Endothelial cell of umbilical vein (primary cell): ENCODE measurements around the gene FBXL19. TPM values are rescaled to one million over a fixed set of nuclear protein-coding genes. Genes with fewer than 3 reads are reported as not detected.

Experiments
- BruUV-seq: library from RNA; stranded (reverse); fragments of 400-500 nt; replicated peaks from 2 replicates; lab custom pipeline; 2021; lab: Mats Ljungman, UMichigan
- CTCF ChIA-PET: fragments of 300-600, 350-600 bp; sonication (Branson Sonifier 250); formaldehyde crosslinking; loops from one replicate; lab custom pipeline; 2021; ENCODE audit warnings: antibody characterized with exemption, inconsistent platforms; lab: Charles Lee
- POLR2A ChIA-PET: fragments of 300-600, 350-600 bp; sonication (Branson Sonifier 250); formaldehyde crosslinking; loops from one replicate; lab custom pipeline; 2021; ENCODE audit warnings: antibody characterized with exemption, inconsistent platforms; lab: Charles Lee
- DNase-seq: peaks from one replicate; pipeline ENCODE4 v3.0.0-alpha.2; 2011; ENCODE audit warnings: low read depth, low spot score
- FAIRE-seq: peaks from 2 replicates; lab custom pipeline; 2011; peaks lifted over from hg19 to GRCh38; lab: Jason Lieb, UNC
- H2AFZ ChIP-seq: 2 replicates; pipeline ENCODE4 v1.6.0; 2012; ENCODE audit warnings: low read depth, low read length, control low read depth, inconsistent platforms
- H3K27ac ChIP-seq: 2 replicates; pipeline ENCODE4 v1.5.1; 2011; ENCODE audit warnings: low read depth, mild to moderate bottlenecking, control low read depth, low read length, moderate library complexity; ENCODE audit not compliant: insufficient read depth
- H3K27me3 ChIP-seq, 2 experiments: 2 replicates each; pipeline versions ENCODE4 v1.6.0 to v1.6.1; 2011; ENCODE audit warnings: low read length in 2 of 2, mixed read lengths in 1 of 2; ENCODE audit not compliant: control insufficient read depth in 2 of 2, insufficient read depth in 2 of 2
- H3K36me3 ChIP-seq, 2 experiments: 2 replicates in 1 of 2; 3 replicates in 1 of 2; pipeline ENCODE4 v1.5.1; 2011; ENCODE audit warnings: low read length in 2 of 2, mild to moderate bottlenecking in 1 of 2, moderate library complexity in 1 of 2; ENCODE audit not compliant: control insufficient read depth in 2 of 2, insufficient read depth in 2 of 2; ENCODE audit errors: extremely low read depth in 1 of 2
- H3K4me1 ChIP-seq: 3 replicates; pipeline ENCODE4 v1.5.1; 2011; ENCODE audit warnings: mild to moderate bottlenecking, low read length; ENCODE audit not compliant: control insufficient read depth, insufficient read depth; ENCODE audit errors: extremely low read depth
- H3K4me2 ChIP-seq: 2 replicates; pipeline ENCODE4 v1.6.1; 2011; ENCODE audit warnings: low read length, control low read depth, mixed read lengths; ENCODE audit not compliant: insufficient read depth
- H3K4me3 ChIP-seq, 3 experiments: fragments of 200-600 bp in 1 of 3; sonication (generic), shearing (Covaris generic) in 1 of 3; replicated peaks in 1 of 3; 2 replicates each; pipeline ENCODE4 v1.5.1; 2011 to 2016; ENCODE audit warnings: control low read depth in 3 of 3, low read length in 3 of 3, mild to moderate bottlenecking in 2 of 3, inconsistent platforms in 1 of 3, low read depth in 1 of 3, moderate library complexity in 1 of 3; ENCODE audit not compliant: insufficient read depth in 1 of 3
- H3K79me2 ChIP-seq: 2 replicates; pipeline ENCODE4 v1.6.0; 2012; ENCODE audit warnings: low read length, inconsistent platforms; ENCODE audit not compliant: control insufficient read depth, insufficient read depth
- H3K9ac ChIP-seq: replicated peaks from 2 replicates; pipeline ENCODE3; 2011; ENCODE audit warnings: low read length, control low read depth; ENCODE audit not compliant: insufficient read depth; ENCODE audit errors: extremely low read depth
- H3K9me1 ChIP-seq: replicated peaks from 3 replicates; pipeline ENCODE4 v1.6.0; 2011; ENCODE audit warnings: mild to moderate bottlenecking, low read length; ENCODE audit not compliant: control insufficient read depth, insufficient read depth; ENCODE audit errors: extremely low read depth
- H3K9me3 ChIP-seq: replicated peaks from 2 replicates; pipeline ENCODE4 v1.5.1; 2012; ENCODE audit warnings: low read length, inconsistent platforms; ENCODE audit not compliant: control insufficient read depth, insufficient read depth
- H4K20me1 ChIP-seq: replicated peaks from 2 replicates; pipeline ENCODE3; 2011; ENCODE audit warnings: mild to moderate bottlenecking, low read length; ENCODE audit not compliant: control insufficient read depth, insufficient read depth; ENCODE audit errors: extremely low read depth
- CTCF ChIP-seq, 2 donors: IDR thresholded peaks; 1 replicate in 1 of 2; 2 replicates in 1 of 2; pipeline ENCODE4 v1.5.1; 2011; ENCODE audit warnings: low read length in 2 of 2, mild to moderate bottlenecking in 2 of 2, moderate library complexity in 2 of 2, control low read depth in 1 of 2, inconsistent platforms in 1 of 2, low read depth in 1 of 2; ENCODE audit not compliant: insufficient read depth in 1 of 2; ENCODE audit errors: extremely low read depth in 1 of 2
- EZH2 ChIP-seq: IDR thresholded peaks from 2 replicates; pipeline ENCODE4 v1.6.1; 2012; ENCODE audit warnings: borderline replicate concordance, low read depth, mild to moderate bottlenecking, moderate library complexity, low read length, inconsistent platforms; ENCODE audit not compliant: severe bottlenecking
- FOS ChIP-seq: IDR thresholded peaks from 2 replicates; pipeline ENCODE4 v1.6.1; 2011; ENCODE audit warnings: mild to moderate bottlenecking, low read length, moderate library complexity, borderline replicate concordance; ENCODE audit not compliant: insufficient read depth
- GATA2 ChIP-seq: IDR thresholded peaks from 2 replicates; pipeline ENCODE4 v1.7.0; 2011; ENCODE audit warnings: low read depth, mild to moderate bottlenecking, moderate library complexity, mixed read lengths, low read length; ENCODE audit not compliant: insufficient read length, insufficient read depth
- JUN ChIP-seq: IDR thresholded peaks from 2 replicates; pipeline ENCODE4 v1.6.1; 2011; ENCODE audit warnings: borderline replicate concordance, low read depth; ENCODE audit not compliant: insufficient read length, insufficient read depth
- MAX ChIP-seq: IDR thresholded peaks from 2 replicates; pipeline ENCODE4 v1.6.1; 2011; ENCODE audit not compliant: insufficient read depth, insufficient read length
- MYC ChIP-seq: IDR thresholded peaks from one replicate; pipeline ENCODE4 v1.6.1; 2011; ENCODE audit warnings: mild to moderate bottlenecking, low read depth, low read length
- POLR2A ChIP-seq: IDR thresholded peaks from 2 replicates; pipeline ENCODE4 v1.6.1; 2012; ENCODE audit warnings: low read depth, mild to moderate bottlenecking, control low read depth, low read length
- POLR2AphosphoS5 ChIP-seq: IDR thresholded peaks from 2 replicates; pipeline ENCODE4 v1.6.1; 2012; ENCODE audit warnings: low read depth, mild to moderate bottlenecking, control low read depth, low read length, moderate library complexity; ENCODE audit not compliant: insufficient read depth
- dilution Hi-C: fragments of 300-500 bp; cut with MboI; formaldehyde crosslinking; loops from one replicate; pipeline ENCODE4 v1.15.0; 2019; ENCODE audit warnings: low sequenced_read_pairs; ENCODE audit not compliant: extremely low pct_ligation_motif_present
- intact Hi-C: fragments of 100-400 bp; cut with micrococcal nuclease; formaldehyde crosslinking; loops from one replicate; pipeline ENCODE4 v1.10.0; 2022
- polyA plus RNA-seq, 4 experiments: library from polyadenylated mRNA; depleted of rRNA in 3 of 4; stranded (reverse) in 3 of 4; unstranded in 1 of 4; fragments of >200 nt; gene quantifications; 2 replicates each; pipeline versions ENCODE4 v1.2.1 to v1.2.3, GENCODE V29; 2011 to 2012; ENCODE audit warnings: missing spikeins in 1 of 4
- total RNA-seq: library from RNA; stranded (reverse); gene quantifications from 2 replicates; pipeline ENCODE4 v1.2.3, GENCODE V29; 2021

The FBXL19 gene
- total and polyA plus RNA-seq, 2 donors (not counting 3 experiments of a cell fraction or from before 2014, with no cell fraction given), result 22.1 to 38.0 TPM

GRCh38 chr16:30942426-30942806 lies 19.0 kb downstream of the FBXL19 start:
- Histone ChIP-seq H3K27ac (no peak overlapping the region), H3K4me2 (no peak overlapping the region), H3K9ac (no peak overlapping the region), H3K27me3 (no peaks in the 10 kb centered on the region), H3K4me1 (peaks cover 2% of the 10 kb centered on the region), H3K4me3 (no peak overlapping the region), H3K9me3 (no peaks in the 10 kb centered on the region), H4K20me1 (no peaks in the 10 kb centered on the region), H3K9me1 (no peaks in the 10 kb centered on the region), H3K36me3 (peaks cover 4 to 26% of the 10 kb centered on the region in 2 experiments), H3K79me2 (no peaks in the 10 kb centered on the region), H2AFZ (no peak overlapping the region)
- no TSS peak for BruUV-seq
- no peak for DNase-seq
- CTCF ChIA-PET, result interaction anchor here (1.0 to 6.7 kb wide), 11 partner anchors 9 to 926 kb away, joined by 3 to 60 read pairs (median 5); partner anchors contain the start of gene FBXL19
- POLR2A ChIA-PET, result interaction anchor here (0.6 to 1.6 kb wide), 2 partner anchors 10 to 240 kb away, joined by 3 read pairs; no protein-coding TSS in a partner anchor
- FAIRE-seq, result no peak
- intact Hi-C loops (loop anchor here (1.0 kb wide), 2 partner anchors 20 to 98 kb away; no protein-coding TSS in a partner anchor), dilution Hi-C loops (no loop called here)
- TF ChIP-seq EZH2 (no peak), POLR2AphosphoS5 (no peak), MAX (no peak), FOS (no peak), CTCF (IDR thresholded peaks at IDR 0.05; ENCODE audit: extremely low read depth in 1 of 2, insufficient read depth in 1 of 2, low read depth in 1 of 2, low read length in 2 of 2) (no peak), POLR2A (no peak), MYC (no peak), JUN (no peak), GATA2 (no peak)
